ENCODE results near the gene C12orf50. TPM values are rescaled to one million over a fixed set of nuclear protein-coding genes. Genes with fewer than 3 reads are reported as not detected.

The C12orf50 gene
- total RNA-seq, 2 donors from 2014 or later: not detected

- 67 to 71% methylated on average over 1 of the region's 1 CpG for WGBS, 2 donors
- Histone ChIP-seq H3K9me3 (no peaks in the 10 kb centered on the region), H3K27me3 (no peaks in the 10 kb centered on the region), H3K36me3 (replicated peaks in 1 of 2; ENCODE audit: insufficient read depth in 1 of 2, low read depth in 2 of 2) (no peaks in the 10 kb centered on the region), H3K4me3 (no peak overlapping the region), H3K27ac (no peak overlapping the region), H3K4me1 (no peaks in the 10 kb centered on the region)
- intact Hi-C loops (cut with DNase I): no loop called here
- DNase-seq: no peak
- TF ChIP-seq POLR2A (IDR thresholded peaks at IDR 0.05) (no peak), CTCF (IDR thresholded peaks at IDR 0.05) (no peak)
- no peak for ATAC-seq
These were observed 47.0 kb downstream of the C12orf50 start for GRCh38 chr12:87982208-87982607.

- H3K36me3 ChIP-seq (replicated peaks in 1 of 2; ENCODE audit: insufficient read depth in 1 of 2, low read depth in 2 of 2): no peaks in the 10 kb centered on the region
- TF ChIP-seq CTCF (IDR thresholded peaks at IDR 0.05) (no peak), POLR2A (IDR thresholded peaks at IDR 0.05) (no peak)
- H3K9me3 ChIP-seq: no peaks in the 10 kb centered on the region
- no peaks in the 10 kb centered on the region for H3K4me1 ChIP-seq
- intact Hi-C loops (cut with DNase I): no loop called here
- ATAC-seq (no peak), DNase-seq (no peak)
- H3K27me3 ChIP-seq: no peaks in the 10 kb centered on the region
- H3K27ac ChIP-seq: no peak overlapping the region
- H3K4me3 ChIP-seq: no peak overlapping the region
- 86 to 91% methylated on average over 1 of the region's 1 CpG for WGBS, 2 donors
These were observed 47.7 kb downstream of the C12orf50 start for GRCh38 chr12:87981495-87981894.

GRCh38 chr12:87975879-87976278 lies 53.3 kb downstream of the C12orf50 start:
- Histone ChIP-seq H3K27ac (no peak overlapping the region), H3K36me3 (replicated peaks in 1 of 2; ENCODE audit: insufficient read depth in 1 of 2, low read depth in 2 of 2) (no peaks in the 10 kb centered on the region), H3K9me3 (no peaks in the 10 kb centered on the region), H3K27me3 (no peaks in the 10 kb centered on the region), H3K4me1 (no peaks in the 10 kb centered on the region), H3K4me3 (no peak overlapping the region)
- intact Hi-C loops (cut with DNase I): no loop called here
- WGBS, 2 donors: 63 to 67% methylated on average over 3 of the region's 3 CpGs
- no peak for DNase-seq
- TF ChIP-seq POLR2A (IDR thresholded peaks at IDR 0.05): no peak
- no peak for TF ChIP-seq CTCF (IDR thresholded peaks at IDR 0.05)
- ATAC-seq: no peak

GRCh38 chr12:87967871-87968270 lies 61.3 kb downstream of the C12orf50 start:
- H3K4me3 ChIP-seq: no peak overlapping the region
- DNase-seq: no peak

More at GRCh38 chr12:87967871-87968270, 61.3 kb downstream of the C12orf50 start:
- intact Hi-C loops (cut with DNase I): no loop called here
- Histone ChIP-seq H3K36me3 (replicated peaks in 1 of 2; ENCODE audit: insufficient read depth in 1 of 2, low read depth in 2 of 2) (no peaks in the 10 kb centered on the region), H3K4me1 (no peaks in the 10 kb centered on the region), H3K27ac (no peak overlapping the region), H3K9me3 (no peaks in the 10 kb centered on the region), H3K27me3 (no peaks in the 10 kb centered on the region)
- TF ChIP-seq POLR2A (IDR thresholded peaks at IDR 0.05): no peak
- no peak for TF ChIP-seq CTCF (IDR thresholded peaks at IDR 0.05)
- ATAC-seq: no peak
